IMR-90 (cell line): Measurements from ENCODE around the gene USP30. TPM values are rescaled to one million over a fixed set of nuclear protein-coding genes. Genes with fewer than 3 reads are reported as not detected.

ENCODE experiments used
- ATAC-seq: fragments of 200-7000 bp; cut with Tn5 transposase; 2 replicates; pipeline ENCODE4 v1.9.1; 2020; ENCODE audit warnings: low read depth, mild to moderate bottlenecking, moderate library complexity
- BruUV-seq: library from RNA; stranded (reverse); fragments of 400-500 nt; replicated peaks from 2 replicates; lab custom pipeline; 2021; lab: Mats Ljungman, UMichigan
- CTCF ChIA-PET: fragments of 300-600 bp; formaldehyde crosslinking; extraction: SDS; loops from one replicate; lab custom pipeline; 2021; ENCODE audit warnings: antibody characterized with exemption; lab: Yijun Ruan, JAX
- POLR2A ChIA-PET: fragments of 300-600 bp; sonication (Branson Sonifier 250); formaldehyde crosslinking; loops from one replicate; lab custom pipeline; 2022; ENCODE audit warnings: antibody characterized with exemption; ENCODE audit not compliant: unreplicated experiment; lab: Charles Lee
- DNase-seq: peaks from one replicate; pipeline ENCODE4 v3.0.0; 2013
- H2AFZ ChIP-seq: replicated peaks from 2 replicates; pipeline ENCODE3; 2013; ENCODE audit warnings: low read length, mild to moderate bottlenecking; ENCODE audit not compliant: poor library complexity
- H2AK5ac ChIP-seq: 2 replicates; pipeline ENCODE4 v1.6.1; 2013; ENCODE audit warnings: low read depth, low read length, inconsistent platforms
- H2AK9ac ChIP-seq: replicated peaks from 2 replicates; pipeline ENCODE3; 2013; ENCODE audit warnings: mild to moderate bottlenecking, low read depth, low read length, moderate library complexity; ENCODE audit not compliant: poor library complexity
- H2BK120ac ChIP-seq: 2 replicates; pipeline ENCODE4 v1.6.1; 2013; ENCODE audit warnings: low read depth, low read length, inconsistent platforms
- H2BK15ac ChIP-seq: 3 replicates; pipeline ENCODE4 v1.6.1; 2013; ENCODE audit warnings: low read depth, low read length, inconsistent platforms
- H2BK20ac ChIP-seq: 2 replicates; pipeline ENCODE4 v1.6.1; 2013; ENCODE audit warnings: low read depth, mild to moderate bottlenecking, inconsistent platforms, low read length, moderate library complexity
- H2BK5ac ChIP-seq: 2 replicates; pipeline ENCODE4 v1.6.1; 2013; ENCODE audit warnings: mild to moderate bottlenecking, low read depth, low read length, inconsistent platforms; ENCODE audit not compliant: poor library complexity, severe bottlenecking
- H3K14ac ChIP-seq: replicated peaks from 2 replicates; pipeline ENCODE4 v1.6.1; 2013; ENCODE audit warnings: low read depth, low read length, inconsistent platforms
- H3K18ac ChIP-seq: 2 replicates; pipeline ENCODE4 v1.6.1; 2013; ENCODE audit warnings: low read depth, low read length, control low read depth
- H3K23ac ChIP-seq: 2 replicates; pipeline ENCODE4 v1.6.1; 2013; ENCODE audit warnings: low read depth, low read length, inconsistent platforms
- H3K27ac ChIP-seq: 2 replicates; pipeline ENCODE4 v1.5.1; 2013; ENCODE audit warnings: mild to moderate bottlenecking, control low read depth, low read length; ENCODE audit not compliant: insufficient read depth
- H3K27me3 ChIP-seq: 2 replicates; pipeline ENCODE4 v1.6.1; 2013; ENCODE audit warnings: low read length; ENCODE audit not compliant: control insufficient read depth, insufficient read depth
- H3K36me3 ChIP-seq: 2 replicates; pipeline ENCODE4 v1.6.1; 2013; ENCODE audit warnings: low read length, mixed read lengths; ENCODE audit not compliant: control insufficient read depth, insufficient read depth
- H3K4ac ChIP-seq: 2 replicates; pipeline ENCODE4 v1.6.1; 2013; ENCODE audit warnings: low read depth, low read length, inconsistent platforms
- H3K4me1 ChIP-seq: 2 replicates; pipeline ENCODE4 v1.6.1; 2013; ENCODE audit warnings: low read length, mixed read lengths; ENCODE audit not compliant: control insufficient read depth, insufficient read depth
- H3K4me2 ChIP-seq: 2 replicates; pipeline ENCODE4 v1.6.1; 2013; ENCODE audit warnings: low read depth, mild to moderate bottlenecking, control low read depth, low read length, moderate library complexity
- H3K4me3 ChIP-seq: 2 replicates; pipeline ENCODE4 v1.5.1; 2013; ENCODE audit warnings: low read depth, mild to moderate bottlenecking, control low read depth, low read length, moderate library complexity; ENCODE audit not compliant: insufficient read depth
- H3K56ac ChIP-seq: 2 replicates; pipeline ENCODE4 v1.6.1; 2013; ENCODE audit warnings: low read length, inconsistent platforms; ENCODE audit not compliant: insufficient read depth; ENCODE audit errors: extremely low read depth
- H3K79me1 ChIP-seq, 2 experiments: 2 replicates each; pipeline ENCODE4 v1.6.1; 2013; ENCODE audit warnings: low read length in 2 of 2, inconsistent platforms in 1 of 2, low read depth in 1 of 2
- H3K9ac ChIP-seq: 2 replicates; pipeline ENCODE4 v1.6.1; 2013; ENCODE audit warnings: low read depth, low read length, control low read depth
- H3K9me1 ChIP-seq: 2 replicates; pipeline ENCODE4 v1.6.1; 2013; ENCODE audit warnings: low read length, inconsistent platforms; ENCODE audit not compliant: insufficient read depth
- H3K9me3 ChIP-seq: 2 replicates; pipeline ENCODE4 v1.6.1; 2013; ENCODE audit warnings: low read length; ENCODE audit not compliant: control insufficient read depth, insufficient read depth
- H4K20me1 ChIP-seq: 2 replicates; pipeline ENCODE4 v1.6.1; 2013; ENCODE audit warnings: low read length, inconsistent platforms; ENCODE audit not compliant: insufficient read depth
- H4K5ac ChIP-seq: 2 replicates; pipeline ENCODE4 v1.6.1; 2013; ENCODE audit warnings: mild to moderate bottlenecking, low read depth, low read length, control low read depth
- H4K8ac ChIP-seq, 2 experiments: 2 replicates each; pipeline ENCODE4 v1.6.1; 2013; ENCODE audit warnings: low read depth in 2 of 2, low read length in 2 of 2, control low read depth in 1 of 2, inconsistent platforms in 1 of 2
- H4K91ac ChIP-seq: 2 replicates; pipeline ENCODE4 v1.6.1; 2013; ENCODE audit warnings: low read depth, low read length, inconsistent platforms; ENCODE audit not compliant: insufficient read depth
- BHLHE40 ChIP-seq: fragments of 150-350 bp; IDR thresholded peaks from 2 replicates; pipeline ENCODE4 v1.6.1; 2016; ENCODE audit warnings: mild to moderate bottlenecking, low read depth, low read length
- CEBPB ChIP-seq: IDR thresholded peaks from 2 replicates; pipeline ENCODE4 v1.6.1; 2012; ENCODE audit warnings: low read depth, low read length, improper control_type of control experiment
- CTCF ChIP-seq: conservative IDR thresholded peaks from 2 replicates; pipeline ENCODE4 v1.5.1; 2012; ENCODE audit warnings: mild to moderate bottlenecking, low read depth, low read length, improper control_type of control experiment
- FOS ChIP-seq: fragments of 150-350 bp; IDR thresholded peaks from 2 replicates; pipeline ENCODE4 v1.6.1; 2016; ENCODE audit warnings: low read depth, low read length
- MXI1 ChIP-seq: IDR thresholded peaks from 2 replicates; pipeline ENCODE4 v1.6.1; 2012; ENCODE audit warnings: low read depth, mild to moderate bottlenecking, low read length, moderate library complexity, borderline replicate concordance
- RAD21 ChIP-seq: IDR thresholded peaks from 2 replicates; pipeline ENCODE4 v1.6.1; 2012; ENCODE audit warnings: low read length, improper control_type of control experiment
- WGBS, 2 experiments: methylation state at CpG; one replicate each; pipeline versions ENCODE4 v1.1.5 to v1.1.7; 2013; ENCODE audit warnings: missing lambda C conversion rate in 2 of 2; ENCODE audit not compliant: insufficient read length in 1 of 2; ENCODE audit errors: extremely low coverage in 2 of 2; 5-methylcytosine and 5-hydroxymethylcytosine counted together
- dilution Hi-C: fragments of 300-500 bp; cut with HindIII; formaldehyde crosslinking; loops from one replicate; pipeline ENCODE4 v1.14.3; 2018; ENCODE audit warnings: low sequenced_read_pairs; ENCODE audit not compliant: unreplicated experiment
- in situ Hi-C: fragments of 300-500 bp; cut with MboI; formaldehyde crosslinking; loops from 3 replicates; pipeline ENCODE4 v1.14.3; 2019; ENCODE audit warnings: low sequenced_read_pairs, inconsistent platforms, mixed read lengths
- intact Hi-C: fragments of 100-400 bp; cut with micrococcal nuclease; formaldehyde crosslinking; loops from 2 replicates; pipeline ENCODE4 v1.10.0; 2022
- polyA plus RNA-seq, 3 experiments: library from polyadenylated mRNA; depleted of rRNA; stranded (reverse); fragments of >200 nt; gene quantifications; 2 replicates each; pipeline ENCODE4 v1.2.3, GENCODE V29; 2012; ENCODE audit warnings: low replicate concordance in 1 of 3
- total RNA-seq: library from RNA; depleted of rRNA; stranded (reverse); fragments of >200 nt; gene quantifications from 2 replicates; pipeline ENCODE4 v1.2.3, GENCODE V29; 2012

Gene USP30
- total and polyA plus RNA-seq, 2 of the 4 experiments (the other 2 are of a cell fraction): 10.4 to 11.2 TPM

- TF ChIP-seq CEBPB: no peak
- no peak for TF ChIP-seq FOS
- no peak for TF ChIP-seq CTCF
- TF ChIP-seq MXI1: no peak
- no peak for TF ChIP-seq BHLHE40
- TF ChIP-seq RAD21: no peak
- no peak overlapping the region for H4K5ac ChIP-seq
- ChIA-PET POLR2A (no interaction called here), CTCF (interaction anchor here (0.5 to 0.6 kb wide), 2 partner anchors 384 to 995 kb away, joined by 3 to 4 read pairs; no protein-coding TSS in a partner anchor)
- H2AK9ac ChIP-seq: no peak overlapping the region
- H2AFZ ChIP-seq: no peak overlapping the region
- in situ Hi-C loops: no loop called here
- H3K23ac ChIP-seq: no peak overlapping the region
- H3K14ac ChIP-seq: no peak overlapping the region
- no TSS peak for BruUV-seq
- no peak overlapping the region for H3K9ac ChIP-seq
- no peak overlapping the region for H2BK20ac ChIP-seq
- H3K4me3 ChIP-seq: no peak overlapping the region
- H3K27me3 ChIP-seq: peaks cover 2% of the 10 kb centered on the region; the same call in 1 of the 2 replicates
- H3K18ac ChIP-seq: no peak overlapping the region
- H3K9me3 ChIP-seq: no peaks in the 10 kb centered on the region
- no peaks in the 10 kb centered on the region for H3K36me3 ChIP-seq
- no peak overlapping the region for H3K56ac ChIP-seq
- no peak overlapping the region for H3K4me2 ChIP-seq
- no peak overlapping the region for H2BK15ac ChIP-seq
- H3K9me1 ChIP-seq: no peaks in the 10 kb centered on the region
- no peak overlapping the region for H4K91ac ChIP-seq
- H3K4me1 ChIP-seq: no peaks in the 10 kb centered on the region; the same call in 1 of the 2 replicates
- no peak for DNase-seq
- peak; percentile 29; the same call in 1 of the 2 replicates for ATAC-seq
- no peak overlapping the region for H2AK5ac ChIP-seq
- dilution Hi-C loops: no loop called here
- H3K27ac ChIP-seq: no peak overlapping the region
- no peak overlapping the region for H2BK120ac ChIP-seq
- H4K8ac ChIP-seq: no peak overlapping the region
- H3K4ac ChIP-seq: no peak overlapping the region
- no peaks in the 10 kb centered on the region for H4K20me1 ChIP-seq
- no peak overlapping the region for H2BK5ac ChIP-seq
- H3K79me1 ChIP-seq: no peaks in the 10 kb centered on the region
- intact Hi-C loops: no loop called here
- no CpG with 5 or more reads among the region's 2 CpGs for WGBS, 2 experiments
Observed at GRCh38 chr12:109029411-109029810, 23.0 kb upstream of the USP30 start.
